CD14-positive monocyte (primary cell): Measurements from ENCODE around the gene PET117. TPM values are rescaled to one million over a fixed set of nuclear protein-coding genes. Genes with fewer than 3 reads are reported as not detected.

Experiments
- DNase-seq, 3 donors: peaks; one replicate each; pipeline ENCODE4 v3.0.0-alpha.2; 2011 to 2022
- H2AFZ ChIP-seq: 2 replicates; pipeline ENCODE4 v1.6.0; 2012; ENCODE audit warnings: mild to moderate bottlenecking, low read depth, low read length, inconsistent platforms; ENCODE audit not compliant: insufficient read depth, poor library complexity, severe bottlenecking
- H3K27ac ChIP-seq, 2 donors: 1 replicate in 1 of 2; 2 replicates in 1 of 2; pipeline ENCODE4 v1.5.1; 2012 to 2013; ENCODE audit warnings: low read length in 2 of 2, control low read depth in 1 of 2, inconsistent platforms in 1 of 2, low read depth in 1 of 2, mild to moderate bottlenecking in 1 of 2
- H3K27me3 ChIP-seq, 2 donors: one replicate each; pipeline versions ENCODE4 v1.6.0 to v1.6.1; 2011 to 2013; ENCODE audit warnings: low read length in 2 of 2; ENCODE audit not compliant: control insufficient read depth in 2 of 2, insufficient read depth in 2 of 2
- H3K36me3 ChIP-seq, 2 donors: replicated peaks in 1 of 2; 1 replicate in 1 of 2; 2 replicates in 1 of 2; pipeline versions ENCODE4 v1.5.1 to v1.6.1; 2012 to 2013; ENCODE audit warnings: low read length in 2 of 2, control low read depth in 1 of 2, inconsistent platforms in 1 of 2, mild to moderate bottlenecking in 1 of 2; ENCODE audit not compliant: insufficient read depth in 2 of 2, control insufficient read depth in 1 of 2
- H3K4me1 ChIP-seq, 2 donors: 1 replicate in 1 of 2; 2 replicates in 1 of 2; pipeline versions ENCODE4 v1.5.1 to v1.6.1; 2012 to 2013; ENCODE audit warnings: low read length in 2 of 2, control low read depth in 1 of 2, inconsistent platforms in 1 of 2, mild to moderate bottlenecking in 1 of 2, moderate library complexity in 1 of 2; ENCODE audit not compliant: insufficient read depth in 2 of 2, control insufficient read depth in 1 of 2
- H3K4me2 ChIP-seq: replicated peaks from 2 replicates; pipeline ENCODE3; 2012; ENCODE audit warnings: low read length, moderate library complexity, mild to moderate bottlenecking; ENCODE audit not compliant: poor library complexity, severe bottlenecking; ENCODE audit errors: extremely low read depth
- H3K4me3 ChIP-seq, 3 experiments: fragments of 200-600 bp in 1 of 3; sonication (generic) in 1 of 3; replicated peaks in 1 of 3; 1 replicate in 2 of 3; 2 replicates in 1 of 3; pipeline ENCODE4 v1.5.1; 2011 to 2013; ENCODE audit warnings: low read length in 3 of 3, mild to moderate bottlenecking in 3 of 3, control low read depth in 2 of 3, low read depth in 2 of 3, inconsistent platforms in 1 of 3, moderate library complexity in 1 of 3
- H3K79me2 ChIP-seq: 2 replicates; pipeline ENCODE4 v1.6.0; 2012; ENCODE audit warnings: mild to moderate bottlenecking, control low read depth, inconsistent platforms, low read length, moderate library complexity; ENCODE audit not compliant: insufficient read depth
- H3K9ac ChIP-seq: 2 replicates; pipeline ENCODE4 v1.6.0; 2017; ENCODE audit warnings: low read length, mild to moderate bottlenecking; ENCODE audit not compliant: insufficient read depth, poor library complexity, severe bottlenecking
- H3K9me3 ChIP-seq, 2 donors: replicated peaks in 1 of 2; 1 replicate in 1 of 2; 2 replicates in 1 of 2; pipeline versions ENCODE4 v1.5.1 to v1.6.1; 2012 to 2013; ENCODE audit warnings: low read length in 2 of 2, control low read depth in 1 of 2; ENCODE audit not compliant: control insufficient read depth in 1 of 2, insufficient read depth in 1 of 2
- H4K20me1 ChIP-seq: 2 replicates; pipeline ENCODE4 v1.6.0; 2012; ENCODE audit warnings: mild to moderate bottlenecking, low read length, control low read depth, moderate library complexity; ENCODE audit not compliant: insufficient read depth
- H3K27ac Mint-ChIP-seq, 7 donors: one replicate each; pipeline ENCODE4 v1.8.0; 2020; ENCODE audit warnings: mild to moderate bottlenecking in 7 of 7, mixed read lengths in 7 of 7, moderate library complexity in 6 of 7, inconsistent platforms in 2 of 7
- H3K27me3 Mint-ChIP-seq, 3 donors: one replicate each; pipeline ENCODE4 v1.8.0; 2021 to 2022; ENCODE audit warnings: low read depth in 3 of 3, mild to moderate bottlenecking in 3 of 3, mixed read lengths in 3 of 3, moderate library complexity in 3 of 3, inconsistent platforms in 1 of 3
- H3K36me3 Mint-ChIP-seq, 2 donors: one replicate each; pipeline ENCODE4 v1.8.0; 2020; ENCODE audit warnings: mixed read lengths in 2 of 2, inconsistent platforms in 1 of 2, mild to moderate bottlenecking in 1 of 2
- H3K4me1 Mint-ChIP-seq: one replicate; pipeline ENCODE4 v1.8.0; 2020; ENCODE audit warnings: mild to moderate bottlenecking, mixed read lengths
- H3K4me3 Mint-ChIP-seq, 2 donors: one replicate each; pipeline ENCODE4 v1.8.0; 2020; ENCODE audit warnings: mild to moderate bottlenecking in 2 of 2, mixed read lengths in 2 of 2, moderate library complexity in 1 of 2
- H3K9me3 Mint-ChIP-seq, 7 donors: one replicate each; pipeline ENCODE4 v1.8.0; 2020 to 2022; ENCODE audit warnings: mixed read lengths in 7 of 7, mild to moderate bottlenecking in 6 of 7, moderate library complexity in 6 of 7, inconsistent platforms in 2 of 7
- WGBS: methylation state at CpG from one replicate; pipeline ENCODE4 v1.1.5; 2013; ENCODE audit warnings: missing lambda C conversion rate; ENCODE audit not compliant: insufficient coverage; 5-methylcytosine and 5-hydroxymethylcytosine counted together
- intact Hi-C, 2 donors: fragments of 100-400 bp; cut with micrococcal nuclease; formaldehyde crosslinking; loops; one replicate each; pipeline versions ENCODE4 v1.15.0 to v1.15.1; 2023
- polyA plus RNA-seq, 3 donors: library from polyadenylated mRNA; depleted of rRNA in 1 of 3; unstranded in 2 of 3; stranded (reverse) in 1 of 3; fragments of 300-500 nt in 2 of 3; fragments of >200 nt in 1 of 3; fragmentation: Illumina TruSeq in 2 of 3; gene quantifications; 1 replicate in 2 of 3; 2 replicates in 1 of 3; pipeline ENCODE4 v1.2.3, GENCODE V29; 2012 to 2021
- TF ChIP-seq, protein P1 (sequence below): fragments of 200-600 bp; IDR thresholded peaks from one replicate; pipeline ENCODE4 v1.8.0; 2022; ENCODE audit warnings: antibody characterized with exemption, mild to moderate bottlenecking

The PET117 gene
- polyA plus RNA-seq, 3 donors, result 3.9 to 19.5 (median 16.6) TPM

DNA sequence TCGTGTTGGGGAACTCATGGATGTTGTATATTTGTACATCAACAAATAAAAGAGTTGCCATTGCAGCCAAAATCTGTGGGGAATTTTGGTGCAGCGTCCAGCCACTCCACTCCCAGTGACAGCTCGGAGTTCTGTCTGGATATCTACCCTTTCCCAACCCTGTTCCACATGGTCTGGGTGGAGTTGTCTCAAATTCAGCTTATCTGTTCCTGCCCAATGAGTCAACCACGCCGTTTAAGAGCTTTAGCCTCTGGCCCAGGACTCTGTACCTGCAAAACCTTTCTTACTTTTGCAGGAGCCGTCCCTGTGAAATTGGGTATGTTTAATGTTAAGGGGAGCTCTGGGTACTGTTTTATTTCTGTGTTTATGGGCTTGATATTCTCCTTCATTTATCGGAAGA lies 46.0 kb upstream of the PET117 start:
- WGBS, result 100% methylated on average over 1 of the region's 7 CpGs
- Mint-ChIP-seq H3K9me3 (peaks cover 0 to 4% (median 0%) of the 10 kb centered on the region in 7 donors), H3K27ac (no peak overlapping the region), H3K4me3 (no peak overlapping the region), H3K36me3 (no peaks in the 10 kb centered on the region), H3K27me3 (peaks cover 2 to 11% (median 10%) of the 10 kb centered on the region in 3 donors), H3K4me1 (no peaks in the 10 kb centered on the region)
- no peaks in the 10 kb centered on the region for H4K20me1 ChIP-seq
- no peak overlapping the region for H3K27ac ChIP-seq
- no peak overlapping the region for H2AFZ ChIP-seq
- no peak overlapping the region for H3K4me2 ChIP-seq
- DNase-seq, result no peak
- H3K4me1 ChIP-seq, result no peaks in the 10 kb centered on the region
- H3K79me2 ChIP-seq, result no peaks in the 10 kb centered on the region
- TF ChIP-seq, protein P1, sequence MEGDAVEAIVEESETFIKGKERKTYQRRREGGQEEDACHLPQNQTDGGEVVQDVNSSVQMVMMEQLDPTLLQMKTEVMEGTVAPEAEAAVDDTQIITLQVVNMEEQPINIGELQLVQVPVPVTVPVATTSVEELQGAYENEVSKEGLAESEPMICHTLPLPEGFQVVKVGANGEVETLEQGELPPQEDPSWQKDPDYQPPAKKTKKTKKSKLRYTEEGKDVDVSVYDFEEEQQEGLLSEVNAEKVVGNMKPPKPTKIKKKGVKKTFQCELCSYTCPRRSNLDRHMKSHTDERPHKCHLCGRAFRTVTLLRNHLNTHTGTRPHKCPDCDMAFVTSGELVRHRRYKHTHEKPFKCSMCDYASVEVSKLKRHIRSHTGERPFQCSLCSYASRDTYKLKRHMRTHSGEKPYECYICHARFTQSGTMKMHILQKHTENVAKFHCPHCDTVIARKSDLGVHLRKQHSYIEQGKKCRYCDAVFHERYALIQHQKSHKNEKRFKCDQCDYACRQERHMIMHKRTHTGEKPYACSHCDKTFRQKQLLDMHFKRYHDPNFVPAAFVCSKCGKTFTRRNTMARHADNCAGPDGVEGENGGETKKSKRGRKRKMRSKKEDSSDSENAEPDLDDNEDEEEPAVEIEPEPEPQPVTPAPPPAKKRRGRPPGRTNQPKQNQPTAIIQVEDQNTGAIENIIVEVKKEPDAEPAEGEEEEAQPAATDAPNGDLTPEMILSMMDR, result no peak
- H3K9ac ChIP-seq, result no peak overlapping the region
- no peaks in the 10 kb centered on the region for H3K9me3 ChIP-seq
- H3K27me3 ChIP-seq, result no peaks in the 10 kb centered on the region
- intact Hi-C loops, result no loop called here
- no peaks in the 10 kb centered on the region for H3K36me3 ChIP-seq
- no peak overlapping the region for H3K4me3 ChIP-seq

DNA sequence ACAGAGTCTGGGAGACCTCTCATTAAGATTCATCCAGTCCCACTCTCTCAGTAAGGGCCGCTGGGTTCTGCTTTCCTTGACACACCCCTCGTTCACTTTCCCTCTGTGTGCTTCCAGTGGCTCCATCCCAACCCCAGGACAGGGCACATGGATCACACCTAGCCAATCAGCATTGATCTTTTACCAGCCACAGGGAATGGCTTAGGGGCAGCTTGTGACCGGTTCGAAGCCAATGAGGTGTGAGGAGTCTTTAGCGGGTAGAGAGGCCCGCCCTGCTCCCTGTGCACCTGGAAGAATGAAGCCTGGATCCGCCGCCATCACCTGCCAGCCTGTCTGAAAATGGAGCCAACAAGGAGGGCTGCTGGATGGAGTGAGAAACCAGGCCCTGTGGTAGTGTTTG lies 44.8 kb upstream of the PET117 start:
- Mint-ChIP-seq H3K27ac (no peak overlapping the region), H3K4me1 (no peaks in the 10 kb centered on the region), H3K4me3 (no peak overlapping the region), H3K27me3 (peaks cover 0 to 11% (median 10%) of the 10 kb centered on the region in 3 donors), H3K36me3 (no peaks in the 10 kb centered on the region), H3K9me3 (peaks cover 0 to 4% (median 0%) of the 10 kb centered on the region in 7 donors)
- Histone ChIP-seq H2AFZ (no peak overlapping the region), H3K27me3 (no peaks in the 10 kb centered on the region), H3K9ac (no peak overlapping the region), H3K9me3 (no peaks in the 10 kb centered on the region), H3K4me3 (no peak overlapping the region), H3K4me1 (no peaks in the 10 kb centered on the region), H3K27ac (no peak overlapping the region), H3K4me2 (no peak overlapping the region), H3K36me3 (no peaks in the 10 kb centered on the region), H4K20me1 (no peaks in the 10 kb centered on the region), H3K79me2 (no peaks in the 10 kb centered on the region)
- TF ChIP-seq, protein P1, result no peak
- intact Hi-C loops, result no loop called here
- DNase-seq, result no peak
- 91% methylated on average over 7 of the region's 8 CpGs for WGBS
